Nephron (organoid): ENCODE data around the gene NRAP.

Source experiments
- H3K27ac Mint-ChIP-seq, 3 experiments: 2 replicates each; pipeline ENCODE4 v1.8.0; 2020; ENCODE audit warnings: mixed read lengths in 3 of 3, mild to moderate bottlenecking in 2 of 3, moderate library complexity in 1 of 3
- H3K27me3 Mint-ChIP-seq: 2 replicates; pipeline ENCODE4 v1.8.0; 2021; ENCODE audit warnings: low read depth, mild to moderate bottlenecking, moderate library complexity, mixed read lengths
- H3K36me3 Mint-ChIP-seq: 2 replicates; pipeline ENCODE4 v1.8.0; 2020; ENCODE audit warnings: low read depth, mixed read lengths
- H3K4me1 Mint-ChIP-seq: 2 replicates; pipeline ENCODE4 v1.8.0; 2020; ENCODE audit warnings: mixed read lengths
- H3K4me3 Mint-ChIP-seq, 3 experiments: 2 replicates each; pipeline ENCODE4 v1.8.0; 2020; ENCODE audit warnings: mild to moderate bottlenecking in 3 of 3, mixed read lengths in 3 of 3, moderate library complexity in 2 of 3
- H3K9me3 Mint-ChIP-seq: 2 replicates; pipeline ENCODE4 v1.8.0; 2020; ENCODE audit warnings: mixed read lengths
- TF ChIP-seq, protein P1 (sequence below), 3 experiments: fragments of 200-600 bp; sonication (generic); IDR thresholded peaks; one replicate each; pipeline ENCODE4 v1.5.0; 2021; ENCODE audit warnings: antibody characterized with exemption in 3 of 3; ENCODE audit not compliant: unreplicated experiment in 3 of 3

NRAP gene

GRCh38 chr10:113644185-113645120 is 19.4 kb downstream of the NRAP start:
- Mint-ChIP-seq H3K9me3 (no peaks in the 10 kb centered on the region), H3K4me3 (no peak overlapping the region), H3K4me1 (peaks cover 10% of the 10 kb centered on the region), H3K27me3 (peaks cover 8% of the 10 kb centered on the region), H3K36me3 (no peaks in the 10 kb centered on the region), H3K27ac (no peak overlapping the region)
- TF ChIP-seq, protein P1, sequence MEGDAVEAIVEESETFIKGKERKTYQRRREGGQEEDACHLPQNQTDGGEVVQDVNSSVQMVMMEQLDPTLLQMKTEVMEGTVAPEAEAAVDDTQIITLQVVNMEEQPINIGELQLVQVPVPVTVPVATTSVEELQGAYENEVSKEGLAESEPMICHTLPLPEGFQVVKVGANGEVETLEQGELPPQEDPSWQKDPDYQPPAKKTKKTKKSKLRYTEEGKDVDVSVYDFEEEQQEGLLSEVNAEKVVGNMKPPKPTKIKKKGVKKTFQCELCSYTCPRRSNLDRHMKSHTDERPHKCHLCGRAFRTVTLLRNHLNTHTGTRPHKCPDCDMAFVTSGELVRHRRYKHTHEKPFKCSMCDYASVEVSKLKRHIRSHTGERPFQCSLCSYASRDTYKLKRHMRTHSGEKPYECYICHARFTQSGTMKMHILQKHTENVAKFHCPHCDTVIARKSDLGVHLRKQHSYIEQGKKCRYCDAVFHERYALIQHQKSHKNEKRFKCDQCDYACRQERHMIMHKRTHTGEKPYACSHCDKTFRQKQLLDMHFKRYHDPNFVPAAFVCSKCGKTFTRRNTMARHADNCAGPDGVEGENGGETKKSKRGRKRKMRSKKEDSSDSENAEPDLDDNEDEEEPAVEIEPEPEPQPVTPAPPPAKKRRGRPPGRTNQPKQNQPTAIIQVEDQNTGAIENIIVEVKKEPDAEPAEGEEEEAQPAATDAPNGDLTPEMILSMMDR (IDR thresholded peaks at IDR 0.05; ENCODE audit: unreplicated experiment in 3 of 3), result no peak

- Mint-ChIP-seq H3K36me3 (no peaks in the 10 kb centered on the region), H3K9me3 (no peaks in the 10 kb centered on the region), H3K4me3 (no peak overlapping the region), H3K27me3 (peaks cover 8% of the 10 kb centered on the region), H3K4me1 (peaks cover 6% of the 10 kb centered on the region), H3K27ac (no peak overlapping the region)
- TF ChIP-seq, protein P1 (IDR thresholded peaks at IDR 0.05; ENCODE audit: unreplicated experiment in 3 of 3), result no peak
Observed at GRCh38 chr10:113643183-113643582, 20.7 kb downstream of the NRAP start.

- Mint-ChIP-seq H3K27ac (no peak overlapping the region), H3K9me3 (no peaks in the 10 kb centered on the region), H3K27me3 (peaks cover 8% of the 10 kb centered on the region), H3K4me1 (no peaks in the 10 kb centered on the region), H3K36me3 (no peaks in the 10 kb centered on the region), H3K4me3 (no peak overlapping the region)
- TF ChIP-seq, protein P1 (IDR thresholded peaks at IDR 0.05; ENCODE audit: unreplicated experiment in 3 of 3), result no peak
Observed at GRCh38 chr10:113641702-113642101, 22.1 kb downstream of the NRAP start.

DNA sequence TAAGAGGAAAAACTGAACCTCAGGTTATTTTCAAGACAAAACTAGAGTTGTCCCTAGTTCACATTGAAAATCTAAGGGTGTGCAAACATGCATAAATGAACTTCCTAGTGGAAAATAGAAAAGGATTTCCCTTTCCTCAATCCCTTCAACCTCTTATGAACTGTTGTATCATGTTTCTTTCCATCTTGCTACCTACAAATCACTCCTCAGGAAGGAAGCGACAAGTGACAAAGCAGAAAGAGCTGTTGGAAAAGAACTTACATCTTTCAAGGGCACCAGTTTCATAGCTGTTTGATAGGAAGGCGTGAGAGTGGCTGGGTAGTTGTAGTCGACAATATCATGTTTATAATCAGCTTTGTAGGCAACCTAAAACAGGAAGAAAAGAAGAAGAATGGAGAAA is 23.9 kb downstream of the NRAP start:
- peaks cover 2% of the 10 kb centered on the region for H3K9me3 Mint-ChIP-seq
- no peaks in the 10 kb centered on the region for H3K36me3 Mint-ChIP-seq
- no peak overlapping the region for H3K4me3 Mint-ChIP-seq
- H3K27me3 Mint-ChIP-seq, result peaks cover 16% of the 10 kb centered on the region
- H3K27ac Mint-ChIP-seq, result no peak overlapping the region
- no peaks in the 10 kb centered on the region for H3K4me1 Mint-ChIP-seq
- TF ChIP-seq, protein P1 (IDR thresholded peaks at IDR 0.05; ENCODE audit: unreplicated experiment in 3 of 3), result no peak

GRCh38 chr10:113631684-113632367 is 32.0 kb downstream of the NRAP start:
- Mint-ChIP-seq H3K27me3 (peaks cover 19% of the 10 kb centered on the region), H3K36me3 (no peaks in the 10 kb centered on the region), H3K27ac (peak overlapping the region; percentile 17 to 58 (median 57)), H3K9me3 (peaks cover 2% of the 10 kb centered on the region), H3K4me3 (no peak overlapping the region), H3K4me1 (peaks cover 14% of the 10 kb centered on the region)
- TF ChIP-seq, protein P1 (IDR thresholded peaks at IDR 0.05; ENCODE audit: unreplicated experiment in 3 of 3), result no peak
